ENCODE results near the gene XRN2. TPM values are rescaled to one million over a fixed set of nuclear protein-coding genes. Genes with fewer than 3 reads are reported as not detected.

Gene XRN2
- total RNA-seq, 1 experiment from 2014 or later, result 77.7 TPM

DNA sequence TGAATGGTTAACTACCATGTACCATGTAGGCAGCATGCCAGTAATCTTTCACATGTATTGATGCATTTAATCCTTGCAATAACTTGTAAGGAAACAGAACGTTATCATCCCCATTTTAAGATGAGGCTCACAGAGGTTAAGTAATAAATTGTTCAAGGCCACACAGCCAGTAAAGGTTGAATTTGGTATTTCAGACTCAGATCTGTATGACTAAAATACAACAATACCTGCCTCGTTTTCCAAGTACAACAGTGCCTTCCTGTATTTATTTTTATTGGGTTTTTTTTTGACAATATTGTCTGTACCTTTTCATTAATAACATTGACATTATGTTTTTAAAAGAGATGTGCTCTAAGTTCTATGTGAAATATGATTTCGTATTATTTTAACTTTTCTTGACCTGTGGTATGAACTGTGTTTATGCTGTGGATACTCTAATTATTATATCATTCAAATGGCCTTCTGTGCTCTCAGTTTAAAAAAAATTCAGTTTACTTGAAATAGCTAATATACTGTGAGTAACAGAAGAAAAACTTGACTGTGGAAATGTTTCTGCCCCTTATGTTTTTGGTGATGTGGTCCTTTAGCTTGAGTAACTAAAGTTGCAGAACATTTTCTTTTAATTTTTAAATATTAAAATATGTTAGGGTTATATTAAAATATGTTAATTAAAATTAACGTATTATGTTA is 39.7 kb downstream of the XRN2 start:
- TF ChIP-seq, protein P1, sequence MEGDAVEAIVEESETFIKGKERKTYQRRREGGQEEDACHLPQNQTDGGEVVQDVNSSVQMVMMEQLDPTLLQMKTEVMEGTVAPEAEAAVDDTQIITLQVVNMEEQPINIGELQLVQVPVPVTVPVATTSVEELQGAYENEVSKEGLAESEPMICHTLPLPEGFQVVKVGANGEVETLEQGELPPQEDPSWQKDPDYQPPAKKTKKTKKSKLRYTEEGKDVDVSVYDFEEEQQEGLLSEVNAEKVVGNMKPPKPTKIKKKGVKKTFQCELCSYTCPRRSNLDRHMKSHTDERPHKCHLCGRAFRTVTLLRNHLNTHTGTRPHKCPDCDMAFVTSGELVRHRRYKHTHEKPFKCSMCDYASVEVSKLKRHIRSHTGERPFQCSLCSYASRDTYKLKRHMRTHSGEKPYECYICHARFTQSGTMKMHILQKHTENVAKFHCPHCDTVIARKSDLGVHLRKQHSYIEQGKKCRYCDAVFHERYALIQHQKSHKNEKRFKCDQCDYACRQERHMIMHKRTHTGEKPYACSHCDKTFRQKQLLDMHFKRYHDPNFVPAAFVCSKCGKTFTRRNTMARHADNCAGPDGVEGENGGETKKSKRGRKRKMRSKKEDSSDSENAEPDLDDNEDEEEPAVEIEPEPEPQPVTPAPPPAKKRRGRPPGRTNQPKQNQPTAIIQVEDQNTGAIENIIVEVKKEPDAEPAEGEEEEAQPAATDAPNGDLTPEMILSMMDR (IDR thresholded peaks at IDR 0.05), result no peak
- TF ChIP-seq, protein P2, sequence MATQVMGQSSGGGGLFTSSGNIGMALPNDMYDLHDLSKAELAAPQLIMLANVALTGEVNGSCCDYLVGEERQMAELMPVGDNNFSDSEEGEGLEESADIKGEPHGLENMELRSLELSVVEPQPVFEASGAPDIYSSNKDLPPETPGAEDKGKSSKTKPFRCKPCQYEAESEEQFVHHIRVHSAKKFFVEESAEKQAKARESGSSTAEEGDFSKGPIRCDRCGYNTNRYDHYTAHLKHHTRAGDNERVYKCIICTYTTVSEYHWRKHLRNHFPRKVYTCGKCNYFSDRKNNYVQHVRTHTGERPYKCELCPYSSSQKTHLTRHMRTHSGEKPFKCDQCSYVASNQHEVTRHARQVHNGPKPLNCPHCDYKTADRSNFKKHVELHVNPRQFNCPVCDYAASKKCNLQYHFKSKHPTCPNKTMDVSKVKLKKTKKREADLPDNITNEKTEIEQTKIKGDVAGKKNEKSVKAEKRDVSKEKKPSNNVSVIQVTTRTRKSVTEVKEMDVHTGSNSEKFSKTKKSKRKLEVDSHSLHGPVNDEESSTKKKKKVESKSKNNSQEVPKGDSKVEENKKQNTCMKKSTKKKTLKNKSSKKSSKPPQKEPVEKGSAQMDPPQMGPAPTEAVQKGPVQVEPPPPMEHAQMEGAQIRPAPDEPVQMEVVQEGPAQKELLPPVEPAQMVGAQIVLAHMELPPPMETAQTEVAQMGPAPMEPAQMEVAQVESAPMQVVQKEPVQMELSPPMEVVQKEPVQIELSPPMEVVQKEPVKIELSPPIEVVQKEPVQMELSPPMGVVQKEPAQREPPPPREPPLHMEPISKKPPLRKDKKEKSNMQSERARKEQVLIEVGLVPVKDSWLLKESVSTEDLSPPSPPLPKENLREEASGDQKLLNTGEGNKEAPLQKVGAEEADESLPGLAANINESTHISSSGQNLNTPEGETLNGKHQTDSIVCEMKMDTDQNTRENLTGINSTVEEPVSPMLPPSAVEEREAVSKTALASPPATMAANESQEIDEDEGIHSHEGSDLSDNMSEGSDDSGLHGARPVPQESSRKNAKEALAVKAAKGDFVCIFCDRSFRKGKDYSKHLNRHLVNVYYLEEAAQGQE (IDR thresholded peaks at IDR 0.05; ENCODE audit: insufficient read depth in 1 of 2, low read depth in 2 of 2, low read length in 1 of 2), result no peak
- TF ChIP-seq SIN3A (IDR thresholded peaks at IDR 0.05; ENCODE audit: borderline replicate concordance, insufficient read depth, low read depth, low read length) (no peak), POLR2AphosphoS5 (IDR thresholded peaks at IDR 0.05; ENCODE audit: low read depth, low read length) (no peak), TCF7L2 (IDR thresholded peaks at IDR 0.05; ENCODE audit: low read depth, low read length) (no peak)
- CTCF ChIA-PET, result no interaction called here
- H3K36me3 ChIP-seq (ENCODE audit: control insufficient read depth, insufficient read depth, low read length), result peaks cover 41% of the 10 kb centered on the region
- POLR2A ChIA-PET, result interaction anchor here (0.7 kb wide), 1 partner anchor 108 kb away, joined by 3 read pairs; no protein-coding TSS in a partner anchor
- BruUV-seq (replicated peaks), result no TSS peak
- no peak overlapping the region for H3K4me3 ChIP-seq (ENCODE audit: low read depth in 2 of 2, low read length in 2 of 2)
- H3K4me1 ChIP-seq (ENCODE audit: control insufficient read depth, insufficient read depth, low read length), result no peaks in the 10 kb centered on the region
- in situ Hi-C loops (cut with HindIII; ENCODE audit: low pct_unique_long_range_greater_than_20kb, low sequenced_read_pairs), result no loop called here
- H3K27ac ChIP-seq (ENCODE audit: low read length), result no peak overlapping the region
- H3K27me3 ChIP-seq (ENCODE audit: control insufficient read depth, insufficient read depth, low read length), result no peaks in the 10 kb centered on the region
- no peaks in the 10 kb centered on the region for H3K9me3 ChIP-seq (ENCODE audit: control insufficient read depth, insufficient read depth, low read depth, low read length)
- DNase-seq (ENCODE audit: low read depth, low spot score), result no peak
- intact Hi-C loops (cut with micrococcal nuclease; ENCODE audit: unreplicated experiment), result no loop called here
- no peak for ATAC-seq

DNA sequence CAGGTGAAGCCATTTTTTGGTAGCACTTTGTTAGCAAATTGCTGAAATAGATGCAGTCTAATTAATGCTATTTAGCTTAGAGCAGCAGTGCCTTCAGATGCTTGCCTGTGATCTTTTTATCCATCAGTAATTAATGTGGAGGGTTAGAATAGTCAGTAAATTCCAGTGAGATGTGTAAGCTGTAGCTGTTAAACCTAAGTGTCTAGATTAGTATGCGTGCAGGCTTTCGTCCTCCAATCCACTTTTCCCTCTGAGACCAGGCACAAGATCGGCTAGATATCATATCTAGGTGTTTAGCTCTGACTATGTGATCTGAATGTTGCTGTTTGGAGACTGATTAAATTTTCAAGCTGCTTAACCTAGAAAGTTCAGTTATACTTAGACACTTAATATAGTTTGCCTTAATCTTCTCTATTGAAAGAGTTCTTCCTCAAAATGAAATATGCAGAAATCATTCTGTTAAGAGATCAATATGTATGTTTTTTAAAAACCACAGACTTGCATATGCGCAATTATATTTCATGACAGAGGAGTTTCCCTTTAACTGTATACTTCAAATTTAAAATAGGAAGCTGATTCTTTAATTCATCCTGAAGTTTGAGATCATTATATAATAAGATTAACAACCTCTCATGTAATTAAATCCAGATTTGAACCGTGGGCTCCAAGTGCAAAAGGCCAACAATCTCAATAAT is 41.2 kb downstream of the XRN2 start:
- in situ Hi-C loops (cut with HindIII; ENCODE audit: low pct_unique_long_range_greater_than_20kb, low sequenced_read_pairs) (no loop called here), intact Hi-C loops (cut with micrococcal nuclease; ENCODE audit: unreplicated experiment) (no loop called here)
- ATAC-seq (no peak), DNase-seq (ENCODE audit: low read depth, low spot score) (no peak)
- Histone ChIP-seq H3K27me3 (ENCODE audit: control insufficient read depth, insufficient read depth, low read length) (no peaks in the 10 kb centered on the region), H3K27ac (ENCODE audit: low read length) (no peak overlapping the region), H3K36me3 (ENCODE audit: control insufficient read depth, insufficient read depth, low read length) (peaks cover 45% of the 10 kb centered on the region), H3K4me3 (ENCODE audit: low read depth in 2 of 2, low read length in 2 of 2) (no peak overlapping the region), H3K4me1 (ENCODE audit: control insufficient read depth, insufficient read depth, low read length) (no peaks in the 10 kb centered on the region), H3K9me3 (ENCODE audit: control insufficient read depth, insufficient read depth, low read depth, low read length) (no peaks in the 10 kb centered on the region)
- TF ChIP-seq POLR2AphosphoS5 (IDR thresholded peaks at IDR 0.05; ENCODE audit: low read depth, low read length), result no peak
- TF ChIP-seq, protein P2 (IDR thresholded peaks at IDR 0.05; ENCODE audit: insufficient read depth in 1 of 2, low read depth in 2 of 2, low read length in 1 of 2), result no peak
- TF ChIP-seq, protein P1 (IDR thresholded peaks at IDR 0.05), result no peak
- no peak for TF ChIP-seq TCF7L2 (IDR thresholded peaks at IDR 0.05; ENCODE audit: low read depth, low read length)
- no peak for TF ChIP-seq SIN3A (IDR thresholded peaks at IDR 0.05; ENCODE audit: borderline replicate concordance, insufficient read depth, low read depth, low read length)
- ChIA-PET POLR2A (no interaction called here), CTCF (no interaction called here)
- BruUV-seq (replicated peaks), result no TSS peak
